AG09319 (cell line): Measurements from ENCODE around the gene GLI3.

ENCODE experiments used
- DNase-seq: peaks from one replicate; pipeline ENCODE4 v3.0.0-alpha.2; 2010; ENCODE audit warnings: low read depth; ENCODE audit errors: extremely low read depth
- TF ChIP-seq, protein P1 (sequence below): IDR thresholded peaks from 2 replicates; pipeline ENCODE4 v1.5.1; 2011; ENCODE audit warnings: low read depth, mild to moderate bottlenecking, inconsistent platforms, low read length, moderate library complexity

GLI3 gene

DNA sequence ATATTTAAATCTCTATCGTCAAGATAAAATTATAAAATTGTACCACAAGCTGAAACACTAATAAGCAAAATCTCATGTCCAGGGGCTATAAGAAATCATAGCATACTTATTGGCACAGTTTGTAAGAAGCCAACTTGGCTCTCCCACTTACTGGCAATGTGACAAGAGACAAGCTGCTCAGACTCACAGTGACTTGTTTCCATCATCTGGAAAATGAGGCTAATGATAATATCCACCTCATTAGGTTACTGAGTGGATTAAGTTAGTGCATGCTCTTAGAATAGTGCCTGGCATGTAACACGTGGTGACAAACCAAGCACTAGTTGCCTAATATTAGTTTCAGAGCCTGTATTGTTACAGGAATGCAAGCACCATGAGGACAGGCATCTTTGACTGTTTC, 234.4 kb downstream of the GLI3 start:
- TF ChIP-seq, protein P1, sequence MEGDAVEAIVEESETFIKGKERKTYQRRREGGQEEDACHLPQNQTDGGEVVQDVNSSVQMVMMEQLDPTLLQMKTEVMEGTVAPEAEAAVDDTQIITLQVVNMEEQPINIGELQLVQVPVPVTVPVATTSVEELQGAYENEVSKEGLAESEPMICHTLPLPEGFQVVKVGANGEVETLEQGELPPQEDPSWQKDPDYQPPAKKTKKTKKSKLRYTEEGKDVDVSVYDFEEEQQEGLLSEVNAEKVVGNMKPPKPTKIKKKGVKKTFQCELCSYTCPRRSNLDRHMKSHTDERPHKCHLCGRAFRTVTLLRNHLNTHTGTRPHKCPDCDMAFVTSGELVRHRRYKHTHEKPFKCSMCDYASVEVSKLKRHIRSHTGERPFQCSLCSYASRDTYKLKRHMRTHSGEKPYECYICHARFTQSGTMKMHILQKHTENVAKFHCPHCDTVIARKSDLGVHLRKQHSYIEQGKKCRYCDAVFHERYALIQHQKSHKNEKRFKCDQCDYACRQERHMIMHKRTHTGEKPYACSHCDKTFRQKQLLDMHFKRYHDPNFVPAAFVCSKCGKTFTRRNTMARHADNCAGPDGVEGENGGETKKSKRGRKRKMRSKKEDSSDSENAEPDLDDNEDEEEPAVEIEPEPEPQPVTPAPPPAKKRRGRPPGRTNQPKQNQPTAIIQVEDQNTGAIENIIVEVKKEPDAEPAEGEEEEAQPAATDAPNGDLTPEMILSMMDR: no peak
- no peak for DNase-seq

DNA sequence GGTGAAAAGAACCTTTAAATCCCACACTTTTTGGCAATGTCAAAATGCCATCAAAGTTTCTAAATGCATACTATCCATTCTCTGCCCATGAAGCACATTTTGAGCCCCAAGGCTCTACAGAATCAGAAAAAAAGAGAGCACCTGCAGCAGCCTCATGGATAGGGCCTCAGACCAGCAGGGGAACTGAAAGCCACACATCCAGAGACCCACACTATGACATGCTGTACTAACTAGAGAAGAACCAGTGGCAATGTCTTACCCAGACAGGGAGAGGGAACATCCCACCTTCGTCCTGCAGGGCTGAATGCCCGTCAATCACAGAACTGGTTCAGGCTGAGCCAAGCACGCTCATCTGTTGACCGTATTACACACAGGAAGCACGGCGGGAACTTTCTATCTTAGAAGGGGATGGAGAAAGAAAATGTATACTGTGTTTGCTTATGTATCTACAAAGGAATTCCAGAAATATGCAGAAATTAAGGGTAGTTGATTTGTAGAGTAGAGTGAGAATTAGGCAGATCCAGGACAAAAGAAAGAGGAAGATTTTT, 237.2 kb downstream of the GLI3 start:
- DNase-seq: no peak
- TF ChIP-seq, protein P1: no peak

DNA sequence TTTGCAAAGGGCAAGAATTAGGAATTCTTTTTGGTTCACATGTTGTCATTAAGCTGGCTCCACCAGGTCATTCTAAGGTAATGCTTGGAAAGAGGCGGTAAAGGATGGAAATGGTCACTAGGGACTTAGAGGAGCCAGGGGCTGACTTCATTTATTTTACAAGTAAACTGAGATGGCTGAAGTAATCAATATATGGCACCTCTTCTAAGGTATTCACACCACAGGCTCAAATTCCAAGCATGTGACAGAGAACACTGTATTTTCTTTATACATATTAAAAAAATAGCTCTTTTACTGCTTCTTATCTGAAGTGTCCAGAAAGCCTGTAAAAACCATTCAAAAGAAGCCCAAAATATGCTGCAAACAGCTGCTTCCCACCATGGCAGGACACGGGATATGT, 239.0 kb downstream of the GLI3 start:
- TF ChIP-seq, protein P1: no peak

DNA sequence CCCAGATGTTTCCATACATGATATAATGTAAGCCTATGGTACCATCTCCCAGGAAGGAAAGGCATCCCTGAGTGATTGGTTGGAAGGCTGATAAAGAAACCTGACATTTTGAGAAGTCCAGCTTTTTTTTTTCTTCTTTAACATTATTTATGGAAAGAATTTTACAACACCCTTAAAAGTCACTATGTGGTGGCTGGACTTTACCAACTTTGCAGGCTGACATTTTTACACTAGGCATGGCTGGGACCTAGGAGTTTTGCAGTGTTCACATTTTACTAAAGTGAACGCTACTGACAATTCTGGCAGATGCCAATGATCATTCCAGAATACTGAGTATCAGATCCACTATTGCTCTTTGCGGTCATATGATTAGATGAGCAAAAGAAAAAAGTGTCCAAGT, 239.9 kb downstream of the GLI3 start:
- DNase-seq: no peak
- TF ChIP-seq, protein P1: no peak

More for the DNA sequence above, 239.0 kb downstream of the GLI3 start:
- DNase-seq: no peak

DNA sequence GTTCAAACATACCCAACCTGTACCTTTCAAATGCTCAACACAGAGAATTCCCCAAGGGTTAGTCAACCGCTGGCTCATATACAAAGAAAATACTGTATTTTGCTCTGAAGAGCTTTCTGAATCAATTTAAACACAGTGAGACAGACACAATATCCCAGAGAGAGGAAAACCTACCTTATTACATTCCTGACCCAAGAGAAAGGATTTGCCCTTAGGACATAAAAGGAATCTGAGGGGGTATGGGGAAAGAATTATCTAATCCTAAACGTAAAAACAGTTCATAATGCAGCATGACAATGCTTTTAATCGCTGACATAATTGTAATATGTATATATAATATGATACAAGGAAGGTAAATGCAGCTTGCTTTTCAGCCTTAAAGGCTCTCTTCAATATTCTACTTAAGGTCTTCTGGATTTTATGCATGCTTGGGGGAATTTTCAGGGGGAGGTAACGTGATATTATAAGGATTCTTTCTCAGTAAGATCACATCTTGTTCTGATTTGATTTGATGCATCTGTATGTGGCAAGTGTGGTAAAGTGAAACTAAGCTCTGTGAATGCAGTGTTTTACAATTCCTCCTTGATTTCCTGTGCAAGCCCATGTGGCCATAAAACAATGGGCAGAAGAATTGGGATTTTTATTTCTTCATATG, 240.5 kb downstream of the GLI3 start:
- TF ChIP-seq, protein P1: no peak
- peak; percentile 56 for DNase-seq

DNA sequence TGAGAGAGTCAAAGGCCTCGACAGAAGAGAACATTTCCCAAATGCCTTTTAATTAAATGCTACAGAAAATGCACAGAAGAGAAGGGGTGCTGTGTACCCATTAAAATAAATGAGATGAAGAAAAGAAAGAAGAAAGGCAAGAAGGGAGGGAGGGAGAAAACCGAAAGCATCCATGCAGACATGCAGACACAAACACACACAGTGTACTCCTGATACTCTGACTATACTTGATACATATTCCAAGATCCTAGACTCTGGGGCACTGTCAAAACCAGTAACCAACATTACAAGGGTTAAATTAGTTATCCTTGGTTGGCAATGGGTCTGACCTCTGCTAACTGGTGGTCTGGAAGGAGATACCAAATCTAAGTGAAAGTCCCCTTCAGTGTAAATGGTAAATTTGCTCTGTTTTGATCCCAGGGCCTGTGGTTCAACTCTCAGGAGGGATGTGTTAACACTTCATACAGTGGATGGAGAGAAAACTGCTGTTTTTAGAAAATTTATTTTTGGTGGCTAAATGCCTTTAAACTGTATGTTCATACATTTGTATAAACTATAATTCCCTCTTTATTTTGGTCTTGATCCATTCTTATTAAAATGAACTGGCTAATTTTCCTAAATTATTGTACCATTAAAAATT, 241.3 kb downstream of the GLI3 start:
- no peak for DNase-seq
- TF ChIP-seq, protein P1: no peak

DNA sequence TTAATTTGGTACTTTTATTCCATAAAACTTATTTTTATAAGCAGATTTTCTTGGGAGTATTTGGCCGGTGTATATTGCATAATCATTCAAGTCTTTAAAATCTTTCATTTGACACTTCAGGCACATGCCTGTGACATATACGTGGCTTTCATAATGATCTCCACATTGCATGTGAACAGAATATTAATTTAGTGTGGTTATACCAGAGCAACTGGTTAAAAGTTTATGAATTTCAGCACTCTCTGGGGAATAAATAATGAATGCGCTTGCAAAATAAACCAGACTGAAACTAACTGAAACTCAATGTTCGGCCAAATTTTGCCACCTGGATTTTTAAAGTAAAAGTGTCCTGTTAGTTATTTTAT, 242.3 kb downstream of the GLI3 start:
- TF ChIP-seq, protein P1: no peak
- peak; percentile 54 for DNase-seq
